Osteocyte (in vitro differentiated cells): ENCODE measurements around the gene CTNNA1. TPM values are rescaled to one million over a fixed set of nuclear protein-coding genes. Genes with fewer than 3 reads are reported as not detected.
"Not testable (repeated sequence)": the region's sequence is repeated elsewhere in the genome, so short reads cannot be mapped to it uniquely, and the experiment has no call there.

Experiments used
- DNase-seq: peaks from one replicate; pipeline ENCODE4 v3.0.0; 2021; ENCODE audit warnings: mixed read lengths; ENCODE audit not compliant: unreplicated experiment; ENCODE audit errors: extremely low spot score
- H3K27ac Mint-ChIP-seq: one replicate; pipeline ENCODE4 v1.8.0; 2021; ENCODE audit warnings: mild to moderate bottlenecking, mixed read lengths; ENCODE audit not compliant: unreplicated experiment
- H3K27me3 Mint-ChIP-seq: one replicate; pipeline ENCODE4 v1.8.0; 2021; ENCODE audit warnings: mixed read lengths; ENCODE audit not compliant: unreplicated experiment
- H3K36me3 Mint-ChIP-seq: one replicate; pipeline ENCODE4 v1.8.0; 2021; ENCODE audit warnings: mixed read lengths; ENCODE audit not compliant: unreplicated experiment
- H3K4me1 Mint-ChIP-seq: one replicate; pipeline ENCODE4 v1.8.0; 2021; ENCODE audit warnings: mixed read lengths; ENCODE audit not compliant: unreplicated experiment
- H3K4me3 Mint-ChIP-seq: one replicate; pipeline ENCODE4 v1.8.0; 2021; ENCODE audit warnings: mild to moderate bottlenecking, moderate library complexity, mixed read lengths; ENCODE audit not compliant: unreplicated experiment
- H3K9me3 Mint-ChIP-seq: one replicate; pipeline ENCODE4 v1.8.0; 2021; ENCODE audit warnings: mixed read lengths; ENCODE audit not compliant: unreplicated experiment
- total RNA-seq: library from RNA; stranded (reverse); gene quantifications from 2 replicates; pipeline ENCODE4 v1.2.1, GENCODE V29; 2021
- TF ChIP-seq, protein P1 (sequence below): fragments of 200-600 bp; sonication (generic); IDR thresholded peaks from 2 replicates; pipeline ENCODE4 v1.5.0; 2021; ENCODE audit warnings: antibody characterized with exemption, mild to moderate bottlenecking, moderate library complexity

Gene CTNNA1
- total RNA-seq, 1 donor from 2014 or later: 375 TPM

DNA sequence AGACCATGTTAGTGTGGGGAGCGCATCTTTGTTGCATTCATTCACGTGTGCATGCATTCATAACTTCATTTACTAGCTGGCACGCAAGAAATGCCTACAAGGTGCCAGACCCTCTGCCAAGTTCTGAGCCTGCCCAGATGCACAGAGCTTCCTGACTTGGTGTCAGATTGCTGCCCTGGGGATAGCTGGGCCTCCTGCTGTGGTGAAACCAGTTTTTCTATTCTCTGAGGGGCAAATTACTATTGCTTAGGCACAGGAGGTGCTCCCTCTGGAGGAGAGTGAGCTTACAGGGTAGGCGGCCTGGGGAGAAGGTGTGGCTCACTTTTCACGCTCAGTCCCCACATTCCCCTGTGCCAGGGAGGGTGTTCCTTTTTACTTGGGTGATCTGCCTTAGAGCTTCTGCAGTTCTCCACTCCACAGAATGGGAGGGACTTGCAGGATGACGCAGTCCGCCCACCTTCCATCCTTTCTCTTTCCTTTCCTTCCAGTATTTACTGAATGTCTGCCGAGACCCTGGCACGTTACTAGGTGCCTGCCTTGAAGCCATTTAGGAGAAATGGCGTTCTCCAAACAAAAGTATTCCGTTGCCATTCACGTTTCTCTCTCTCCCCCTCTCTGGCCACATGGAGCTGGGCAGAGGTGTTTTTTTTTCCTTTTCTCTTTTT is 27.9 kb upstream of the CTNNA1 start:
- no peaks in the 10 kb centered on the region for H3K36me3 Mint-ChIP-seq
- H3K27me3 Mint-ChIP-seq: peaks cover 2% of the 10 kb centered on the region
- peak overlapping the region; percentile 43 for H3K27ac Mint-ChIP-seq
- H3K4me1 Mint-ChIP-seq: peaks cover 20% of the 10 kb centered on the region
- no peaks in the 10 kb centered on the region for H3K9me3 Mint-ChIP-seq
- TF ChIP-seq, protein P1, sequence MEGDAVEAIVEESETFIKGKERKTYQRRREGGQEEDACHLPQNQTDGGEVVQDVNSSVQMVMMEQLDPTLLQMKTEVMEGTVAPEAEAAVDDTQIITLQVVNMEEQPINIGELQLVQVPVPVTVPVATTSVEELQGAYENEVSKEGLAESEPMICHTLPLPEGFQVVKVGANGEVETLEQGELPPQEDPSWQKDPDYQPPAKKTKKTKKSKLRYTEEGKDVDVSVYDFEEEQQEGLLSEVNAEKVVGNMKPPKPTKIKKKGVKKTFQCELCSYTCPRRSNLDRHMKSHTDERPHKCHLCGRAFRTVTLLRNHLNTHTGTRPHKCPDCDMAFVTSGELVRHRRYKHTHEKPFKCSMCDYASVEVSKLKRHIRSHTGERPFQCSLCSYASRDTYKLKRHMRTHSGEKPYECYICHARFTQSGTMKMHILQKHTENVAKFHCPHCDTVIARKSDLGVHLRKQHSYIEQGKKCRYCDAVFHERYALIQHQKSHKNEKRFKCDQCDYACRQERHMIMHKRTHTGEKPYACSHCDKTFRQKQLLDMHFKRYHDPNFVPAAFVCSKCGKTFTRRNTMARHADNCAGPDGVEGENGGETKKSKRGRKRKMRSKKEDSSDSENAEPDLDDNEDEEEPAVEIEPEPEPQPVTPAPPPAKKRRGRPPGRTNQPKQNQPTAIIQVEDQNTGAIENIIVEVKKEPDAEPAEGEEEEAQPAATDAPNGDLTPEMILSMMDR: peak; percentile 35
- DNase-seq: no peak
- H3K4me3 Mint-ChIP-seq: no peak overlapping the region

DNA sequence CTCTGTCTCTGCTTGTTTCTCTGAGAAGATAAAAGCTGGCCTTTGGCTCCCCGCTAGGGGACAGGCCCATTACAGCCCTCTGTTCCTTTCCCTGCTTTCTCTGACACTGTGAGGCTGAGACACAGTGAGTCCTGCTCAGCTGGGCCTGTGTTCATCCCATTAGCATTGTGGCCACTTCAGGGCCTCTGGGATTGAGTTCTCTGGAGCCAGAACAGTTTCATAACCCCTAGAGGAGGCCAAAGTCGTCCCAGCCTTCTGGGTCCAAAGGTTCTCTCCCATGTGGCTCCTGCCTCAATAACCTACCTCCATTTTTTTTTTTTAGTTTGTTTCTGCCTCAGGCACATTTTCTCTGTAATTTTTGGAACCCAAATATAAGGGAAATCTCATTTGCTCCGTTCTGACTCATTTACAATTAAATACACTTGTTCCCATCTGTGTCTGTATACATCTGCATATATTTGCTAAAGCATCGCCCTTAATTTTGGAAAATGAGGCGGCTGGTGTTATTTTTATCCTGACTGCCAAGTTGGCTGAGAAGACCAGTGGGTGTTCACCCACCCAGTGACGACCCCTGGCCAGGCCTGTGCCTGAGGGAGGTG is 27.3 kb upstream of the CTNNA1 start:
- peaks cover 2% of the 10 kb centered on the region for H3K27me3 Mint-ChIP-seq
- no peaks in the 10 kb centered on the region for H3K9me3 Mint-ChIP-seq
- TF ChIP-seq, protein P1: no peak
- peaks cover 20% of the 10 kb centered on the region for H3K4me1 Mint-ChIP-seq
- H3K27ac Mint-ChIP-seq: peak overlapping the region; percentile 43
- H3K4me3 Mint-ChIP-seq: no peak overlapping the region
- H3K36me3 Mint-ChIP-seq: no peaks in the 10 kb centered on the region
- no peak for DNase-seq

DNA sequence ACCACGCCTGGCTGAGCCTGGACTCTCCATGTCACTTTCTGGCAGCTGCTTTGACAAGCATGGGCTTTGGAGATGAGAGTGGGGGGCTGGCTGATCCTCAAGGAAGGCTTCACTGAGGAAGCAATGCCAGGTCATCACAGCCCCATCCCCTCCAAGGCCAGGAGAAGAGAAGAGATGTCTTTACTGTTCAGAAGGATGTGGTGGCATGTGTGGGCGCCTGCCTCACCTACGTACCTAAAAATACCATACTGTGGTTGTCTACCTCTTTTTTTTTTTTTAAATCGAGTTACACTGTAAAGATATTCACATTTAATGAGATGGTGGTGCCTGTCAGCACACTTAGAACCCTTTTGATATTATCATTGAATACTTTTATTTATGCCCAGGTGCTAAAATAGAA is 26.4 kb upstream of the CTNNA1 start:
- Mint-ChIP-seq H3K27me3 (peaks cover 2% of the 10 kb centered on the region), H3K36me3 (no peaks in the 10 kb centered on the region), H3K4me3 (no peak overlapping the region), H3K9me3 (no peaks in the 10 kb centered on the region), H3K27ac (no peak overlapping the region), H3K4me1 (peaks cover 20% of the 10 kb centered on the region)
- no peak for DNase-seq
- TF ChIP-seq, protein P1: no peak

DNA sequence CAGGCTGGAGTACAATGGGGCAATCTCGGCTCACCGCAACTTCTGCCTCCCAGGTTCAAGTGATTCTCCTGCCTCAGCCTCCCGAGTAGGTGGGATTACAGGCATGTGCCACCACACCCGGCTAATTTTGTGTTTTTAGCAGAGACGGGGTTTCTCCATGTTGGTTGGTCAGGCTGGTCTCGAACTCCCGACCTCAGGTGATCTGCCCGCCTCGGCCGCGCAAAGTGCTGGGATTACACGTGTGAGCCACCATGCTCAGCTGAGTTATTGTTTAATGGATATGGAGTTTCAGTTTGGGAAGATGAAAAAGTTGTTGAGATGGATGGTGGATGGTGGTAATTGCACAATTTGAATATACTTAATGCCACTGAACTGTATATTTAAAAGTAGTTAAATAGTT is 22.7 kb upstream of the CTNNA1 start:
- not testable (repeated sequence) for H3K27me3 Mint-ChIP-seq, H3K36me3 Mint-ChIP-seq, H3K4me3 Mint-ChIP-seq

DNA sequence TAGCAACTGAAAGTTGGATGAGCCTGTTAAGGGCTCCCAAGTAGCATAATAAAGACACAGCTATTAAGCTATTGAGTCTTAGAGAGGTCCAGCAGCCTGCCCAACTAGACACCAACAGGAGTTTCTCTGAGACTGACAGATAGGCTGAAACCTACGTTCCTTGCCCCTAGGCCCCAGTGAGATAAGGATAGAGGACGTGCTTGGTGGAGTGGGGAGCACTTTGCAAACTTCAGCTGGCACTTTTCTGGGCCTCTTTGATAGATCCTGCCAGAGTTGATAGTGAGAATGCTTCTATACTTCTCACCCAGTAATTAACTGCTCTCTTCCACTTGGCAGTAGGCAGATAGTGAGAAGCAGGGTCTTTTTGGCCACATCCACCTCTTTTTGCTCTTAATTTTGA is 20.8 kb upstream of the CTNNA1 start:
- Mint-ChIP-seq H3K36me3 (no peaks in the 10 kb centered on the region), H3K4me3 (no peak overlapping the region), H3K9me3 (no peaks in the 10 kb centered on the region), H3K4me1 (no peaks in the 10 kb centered on the region), H3K27me3 (peaks cover 2% of the 10 kb centered on the region), H3K27ac (no peak overlapping the region)
- no peak for DNase-seq
- TF ChIP-seq, protein P1: no peak

More for the DNA sequence above, 22.7 kb upstream of the CTNNA1 start:
- DNase-seq, H3K9me3 Mint-ChIP-seq, H3K27ac Mint-ChIP-seq, H3K4me1 Mint-ChIP-seq: not testable (repeated sequence)
